HG02763 (cell line): ENCODE results near the gene ZC3HAV1.
"Not testable (repeated sequence)": the region's sequence is repeated elsewhere in the genome, so short reads cannot be mapped to it uniquely, and the experiment has no call there.

Experiments
- ATAC-seq: cut with Tn5 transposase; IDR thresholded peaks from one replicate; pipeline ENCODE4 v1.9.1; 2021; ENCODE audit warnings: mild to moderate bottlenecking, moderate library complexity; ENCODE audit not compliant: unreplicated experiment

Gene ZC3HAV1

DNA sequence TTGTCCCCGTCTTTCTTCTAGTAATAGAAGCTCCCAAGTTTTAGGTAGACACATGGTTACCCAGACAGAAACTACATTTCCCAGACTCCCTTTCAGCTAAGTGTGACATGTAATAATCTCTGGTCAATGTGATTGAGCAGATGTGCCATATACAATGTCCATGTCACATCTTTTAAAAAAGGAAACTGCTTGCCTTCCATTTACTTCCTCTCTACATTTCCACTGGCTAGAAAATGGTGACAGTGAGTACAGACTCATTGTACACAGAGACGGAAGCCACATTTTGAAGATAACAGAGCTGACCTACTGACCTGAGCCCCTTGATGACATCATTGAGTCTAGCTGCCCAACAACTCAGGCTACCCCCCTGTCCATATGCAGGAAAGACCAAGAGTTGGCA lies 21.3 kb downstream of the ZC3HAV1 start:
- ATAC-seq = no peak

DNA sequence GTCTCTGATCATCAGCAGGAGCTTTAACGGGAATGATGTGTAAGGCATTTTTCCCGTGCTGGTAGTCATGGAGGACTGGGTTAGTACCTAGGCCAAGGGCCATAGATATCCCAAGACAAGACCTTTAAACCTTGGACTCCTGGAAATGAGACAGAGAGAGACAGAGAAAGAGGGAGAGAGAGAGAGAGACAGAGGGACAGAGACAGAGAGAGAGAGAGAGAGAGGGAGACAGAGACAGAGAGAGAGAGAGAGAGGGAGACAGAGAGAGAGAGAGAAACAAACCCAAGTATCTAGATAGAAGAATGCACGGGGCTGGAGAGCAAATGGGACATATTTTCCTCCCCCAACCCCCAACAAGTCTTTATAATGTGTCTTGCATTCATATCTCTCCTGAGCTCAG lies 22.3 kb downstream of the ZC3HAV1 start:
- ATAC-seq = no peak

DNA sequence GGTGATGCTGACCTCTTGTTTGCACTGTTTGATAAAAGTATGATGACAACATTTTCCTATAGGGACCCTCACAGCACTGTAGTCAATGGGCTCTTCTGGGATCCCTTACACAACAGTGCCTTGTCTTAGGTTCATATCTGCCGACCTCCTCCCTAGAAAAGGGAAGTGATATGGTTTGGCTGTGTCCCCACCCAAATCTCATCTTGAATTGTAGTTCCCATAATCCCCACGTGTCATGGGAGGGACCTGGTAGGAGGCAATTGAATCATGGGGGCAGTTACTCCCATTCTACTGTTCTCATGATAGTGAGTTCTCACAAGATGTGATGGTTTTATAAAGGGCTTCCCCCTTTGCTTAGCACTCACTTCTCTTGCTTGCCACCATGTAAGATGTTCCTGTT lies 23.1 kb downstream of the ZC3HAV1 start:
- ATAC-seq = no peak

DNA sequence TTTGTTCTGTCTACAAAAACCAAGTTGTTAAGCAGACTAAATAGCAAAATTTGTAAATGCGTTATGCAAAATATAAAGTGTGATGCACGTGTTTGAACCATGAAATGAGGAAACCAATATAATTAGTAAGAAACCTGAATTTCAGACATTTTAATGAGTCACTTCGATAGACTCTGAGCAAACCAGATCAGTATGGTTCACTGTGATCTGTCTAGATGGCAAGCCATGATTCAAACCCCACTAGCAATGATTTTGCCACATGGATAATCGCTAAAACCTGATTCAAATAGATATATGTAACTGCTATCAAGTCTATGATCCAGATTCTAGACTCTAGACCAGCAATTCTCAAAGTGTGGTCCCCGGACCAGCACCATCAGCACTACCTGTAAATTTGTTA lies 24.8 kb downstream of the ZC3HAV1 start:
- ATAC-seq = no peak

DNA sequence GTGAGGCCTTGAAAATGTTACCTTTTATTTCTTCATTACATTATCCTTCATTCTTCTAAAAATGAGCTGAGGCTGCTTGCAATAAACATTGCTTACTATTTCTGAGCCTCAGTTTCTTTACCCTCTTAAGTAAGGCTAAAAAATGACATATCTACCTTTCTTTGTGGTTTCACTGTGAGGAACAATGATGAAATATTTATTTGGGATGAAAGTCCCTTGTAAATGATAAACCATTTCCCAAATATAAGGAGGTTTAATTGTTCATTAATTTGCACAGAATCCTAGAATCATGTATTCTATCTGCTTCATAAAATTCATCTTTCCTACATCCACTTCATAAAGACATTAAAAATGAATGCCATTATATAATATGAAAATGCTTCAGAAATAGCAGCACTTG lies 27.9 kb downstream of the ZC3HAV1 start:
- ATAC-seq = no peak

DNA sequence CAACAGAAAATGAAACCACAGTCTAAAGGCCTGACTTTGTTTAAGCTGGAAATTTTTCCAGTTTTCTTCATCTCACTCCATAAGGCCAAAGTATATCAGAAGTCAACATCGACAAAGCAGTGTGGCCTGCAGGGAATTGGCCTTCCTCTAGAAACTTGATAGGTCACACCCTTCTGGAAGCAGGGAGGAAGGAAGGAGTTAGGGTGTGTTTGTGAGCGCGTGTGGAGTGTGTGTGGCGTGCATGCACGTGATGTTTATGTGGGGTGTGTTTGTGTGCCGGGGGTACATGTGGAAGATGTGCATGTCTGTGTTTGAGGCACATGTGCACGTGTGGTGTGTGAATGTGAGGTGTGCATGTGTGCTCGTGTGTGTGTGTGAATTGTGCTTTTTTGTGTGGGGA lies 28.6 kb downstream of the ZC3HAV1 start:
- no peak for ATAC-seq

DNA sequence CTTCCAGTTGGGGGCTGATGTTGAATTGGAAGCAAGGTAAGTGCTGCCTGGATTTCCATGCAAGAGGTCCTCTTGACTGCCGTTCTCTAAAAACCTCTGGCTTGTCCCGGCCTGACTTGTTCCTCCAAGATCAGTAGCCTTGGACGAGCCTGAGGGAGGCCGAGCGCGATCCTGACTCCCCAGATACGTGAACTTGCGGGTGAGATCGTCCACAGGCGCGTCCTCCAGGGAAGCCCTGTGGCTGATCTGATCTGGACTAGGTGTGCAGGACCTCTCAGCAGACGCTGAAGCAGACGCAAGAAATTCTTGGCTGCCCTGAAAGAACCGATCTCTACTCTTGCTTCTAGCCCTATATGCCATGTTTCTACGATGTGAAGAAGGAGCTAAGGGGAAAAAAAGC lies 29.7 kb downstream of the ZC3HAV1 start:
- ATAC-seq = no peak

DNA sequence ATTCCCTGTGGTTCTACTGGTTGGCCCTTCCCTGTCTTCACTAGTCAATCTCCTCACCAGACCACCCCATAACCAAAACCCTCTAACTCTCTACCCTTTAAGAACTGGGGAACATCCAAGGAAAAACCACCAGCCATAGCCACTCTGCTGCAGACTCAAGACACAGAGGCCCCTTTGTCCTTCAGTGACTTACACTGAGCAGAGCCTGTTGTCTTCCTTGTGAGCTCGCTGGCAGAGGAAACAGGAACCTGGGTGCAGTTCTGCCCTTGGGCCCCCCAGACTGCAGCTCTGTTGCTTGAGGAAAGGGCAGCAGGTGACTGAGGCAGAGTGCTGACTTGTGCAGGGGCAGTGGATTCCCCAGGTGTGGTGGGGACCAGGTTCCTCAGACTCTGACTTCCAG lies 30.6 kb downstream of the ZC3HAV1 start:
- ATAC-seq = no peak

DNA sequence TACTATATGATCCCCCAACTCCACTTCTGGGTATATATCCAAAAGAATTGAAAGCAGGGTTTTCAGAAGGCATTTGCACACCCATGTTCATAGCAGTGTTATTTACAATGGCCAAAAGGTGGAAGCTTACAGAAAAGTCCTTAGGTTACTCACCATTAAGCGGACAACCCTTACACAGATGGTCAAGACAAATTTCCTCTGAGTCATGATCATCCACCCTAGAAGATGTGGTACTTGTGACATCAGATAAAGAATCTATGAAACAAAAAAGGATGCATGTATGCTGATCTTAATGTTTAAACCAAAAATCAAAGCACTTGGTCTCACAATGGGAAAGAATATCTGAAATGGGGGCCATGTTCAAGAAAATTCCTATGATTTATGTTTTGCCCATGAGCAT lies 31.1 kb downstream of the ZC3HAV1 start:
- no peak for ATAC-seq

DNA sequence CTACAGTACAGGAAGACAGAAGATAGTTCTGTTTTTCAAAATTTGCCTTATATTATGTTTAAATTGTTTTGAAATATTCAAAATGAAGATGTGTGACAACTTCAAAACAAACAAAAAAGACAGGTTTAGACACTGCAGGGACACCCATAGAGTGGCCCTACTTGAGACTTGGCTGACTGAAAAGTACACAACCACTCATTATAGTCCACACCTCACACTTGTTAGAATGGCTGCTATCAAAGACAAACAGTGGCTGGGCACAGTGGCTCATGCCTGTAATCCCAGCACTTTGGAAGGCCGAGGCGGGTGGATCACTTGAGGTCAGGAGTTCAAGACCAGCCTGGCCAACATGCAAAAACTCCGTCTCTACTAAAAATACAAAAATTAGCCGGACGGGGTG lies 31.8 kb downstream of the ZC3HAV1 start:
- not testable (repeated sequence) for ATAC-seq

DNA sequence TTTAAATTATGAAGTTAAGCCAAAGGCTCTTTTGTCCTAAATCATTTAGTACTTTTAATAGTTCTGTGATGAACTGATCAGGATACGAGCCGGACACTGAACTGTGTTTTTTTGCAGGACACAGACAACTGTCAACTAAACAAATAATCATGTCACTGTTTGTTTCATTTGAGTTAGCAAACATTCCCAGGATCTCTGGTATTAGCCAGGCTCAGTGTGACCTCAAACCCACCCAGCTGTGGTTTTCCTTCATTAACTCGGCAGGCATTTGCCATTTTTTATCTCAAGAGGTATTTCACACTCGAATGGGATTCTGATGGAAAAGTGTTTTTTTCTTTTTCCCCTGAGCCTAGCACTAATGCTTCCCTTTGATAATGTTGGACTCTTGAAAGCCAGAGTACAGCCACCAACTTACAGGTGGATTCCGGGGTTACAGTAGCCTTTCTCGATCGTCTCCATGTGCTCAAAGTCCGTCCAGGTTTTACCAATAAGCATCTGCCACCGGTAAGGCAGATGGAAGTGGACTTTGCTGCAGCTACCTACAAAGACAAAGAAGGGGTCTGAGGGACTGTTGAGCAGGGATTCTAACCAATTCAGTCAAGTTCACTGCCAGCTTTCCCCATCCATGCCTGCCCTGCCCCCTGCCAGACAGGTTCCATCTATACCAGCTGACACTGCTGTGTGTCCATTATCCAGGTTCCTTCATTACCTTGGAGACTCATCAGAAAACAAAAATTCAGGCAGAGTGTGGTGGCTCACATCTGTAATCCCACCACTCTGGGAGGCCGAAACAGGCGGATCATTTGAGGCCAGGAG lies 33.4 kb downstream of the ZC3HAV1 start:
- ATAC-seq = no peak

DNA sequence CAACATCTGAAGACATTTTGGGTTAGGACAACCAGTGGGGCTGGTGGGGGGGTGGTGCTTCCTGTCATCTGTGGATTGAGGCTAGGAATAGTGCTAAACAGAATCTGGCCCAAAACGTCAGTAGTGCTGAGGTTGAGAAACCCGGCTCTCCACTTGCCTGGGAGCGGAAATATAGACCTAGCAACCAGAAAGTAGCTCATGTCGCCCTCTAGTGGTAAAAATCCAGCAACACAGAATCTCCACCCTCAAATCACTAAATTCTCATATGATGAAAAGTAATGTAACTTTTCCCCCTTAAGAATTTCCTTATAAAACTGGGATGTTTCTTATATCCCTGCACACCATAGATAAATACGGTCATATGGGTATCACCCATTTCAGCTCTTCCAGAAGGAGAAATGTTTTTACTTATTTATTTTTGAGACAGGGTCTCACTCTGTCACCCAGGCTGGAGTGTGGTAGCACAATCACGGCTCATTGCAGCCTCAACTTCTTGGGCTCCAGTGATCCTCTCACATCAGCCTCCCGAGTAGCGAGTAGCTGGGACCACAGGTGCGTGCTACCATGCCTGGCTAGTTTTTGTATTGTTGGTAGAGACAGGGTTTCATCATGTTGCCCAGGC lies 34.4 kb downstream of the ZC3HAV1 start:
- peak; percentile 78 for ATAC-seq

DNA sequence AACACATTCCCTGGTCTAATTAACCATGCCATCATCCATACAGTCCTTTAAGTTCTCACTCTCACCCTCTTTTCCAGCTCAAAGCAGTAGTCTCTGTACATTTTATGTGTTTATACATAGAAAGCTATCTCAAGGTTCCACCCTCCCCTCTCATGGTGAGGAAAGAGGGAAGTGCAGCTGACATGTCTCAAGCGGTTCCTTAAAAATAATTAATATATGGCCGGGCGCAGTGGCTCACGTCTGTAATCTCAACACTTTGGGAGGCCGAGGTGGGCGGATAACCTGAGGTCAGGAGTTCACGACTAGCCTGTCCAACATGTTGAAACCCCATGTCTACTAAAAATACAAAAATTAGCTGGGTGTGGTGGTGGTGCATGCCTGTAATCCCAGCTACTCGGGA lies 36.7 kb downstream of the ZC3HAV1 start:
- no peak for ATAC-seq

DNA sequence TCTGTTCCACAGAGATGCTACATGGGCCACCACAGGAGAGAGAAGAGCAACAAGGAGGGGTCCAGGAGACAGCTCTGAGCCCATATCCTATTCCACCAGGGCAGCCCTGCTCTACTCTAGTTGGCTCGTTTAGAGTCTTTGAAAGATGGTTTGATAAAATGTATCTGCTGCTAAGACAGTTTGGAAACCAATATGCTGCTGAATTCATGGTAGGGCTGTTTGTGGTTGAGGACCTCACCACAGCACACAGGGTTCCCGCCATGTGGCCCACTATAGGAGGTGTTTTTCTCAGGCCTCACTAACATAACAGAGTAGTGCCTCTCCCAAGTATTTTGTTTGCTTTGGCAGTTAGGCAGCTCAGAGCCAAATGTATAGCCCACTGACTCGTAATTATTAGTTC lies 37.8 kb downstream of the ZC3HAV1 start:
- ATAC-seq = no peak

DNA sequence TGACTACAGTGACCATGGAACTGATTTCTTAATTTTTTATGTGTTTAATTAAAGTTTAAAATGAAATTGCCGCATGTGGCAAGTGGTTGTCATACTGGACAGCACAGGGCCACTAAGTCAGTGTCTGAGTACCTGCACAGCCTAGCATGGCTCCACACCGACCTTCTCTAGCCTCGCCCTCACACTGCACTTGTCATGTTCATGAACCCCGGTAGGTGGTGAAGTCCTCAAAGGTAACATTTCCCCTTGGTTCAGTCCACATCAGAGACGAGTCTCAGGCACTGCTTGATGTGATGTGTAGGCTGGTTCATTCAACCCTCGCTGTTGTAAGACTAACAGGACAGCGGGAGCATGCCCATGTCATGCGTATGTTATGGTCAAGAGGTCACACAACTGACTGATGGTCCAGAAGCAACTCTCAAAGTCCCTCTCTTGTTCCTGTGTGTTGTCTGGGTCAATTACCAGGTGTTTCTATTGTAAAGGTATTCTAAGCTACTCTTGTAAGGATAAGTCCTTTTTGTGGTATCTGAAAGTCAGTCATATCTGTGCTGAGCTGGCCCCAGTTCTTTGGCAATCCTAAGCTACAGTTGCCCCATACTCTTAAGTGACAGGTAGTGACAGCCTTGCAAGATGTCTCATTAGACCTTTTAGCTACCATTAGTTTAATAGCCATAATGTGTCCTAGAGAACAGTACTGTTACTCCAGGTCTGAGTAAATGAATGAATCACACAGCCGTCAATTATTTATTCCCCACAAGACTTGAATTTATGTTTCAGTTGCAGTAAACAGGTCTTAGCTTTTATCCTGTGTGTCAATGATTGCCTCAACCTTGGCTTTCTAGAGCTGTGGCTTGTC lies 40.7 kb downstream of the ZC3HAV1 start:
- ATAC-seq = no peak

DNA sequence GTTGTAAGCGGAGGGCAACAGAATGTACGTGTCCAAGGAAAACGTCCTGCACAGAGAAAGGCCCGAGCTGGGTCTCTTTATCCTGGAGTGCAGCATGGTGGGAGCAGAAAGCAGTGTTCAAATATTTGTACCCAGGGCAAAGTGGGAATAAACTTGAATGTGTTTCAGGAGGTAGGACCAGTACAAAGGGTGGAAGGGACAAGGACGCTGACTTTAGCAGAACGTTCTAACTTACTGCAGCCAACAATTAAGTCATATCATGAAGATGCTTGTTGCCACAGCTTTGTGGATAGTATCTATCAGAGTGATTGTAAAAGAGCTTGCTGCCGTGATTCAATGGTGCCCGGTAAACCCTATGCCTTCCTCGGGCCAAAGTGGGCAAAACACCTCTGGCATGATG lies 43.2 kb downstream of the ZC3HAV1 start:
- ATAC-seq = no peak

DNA sequence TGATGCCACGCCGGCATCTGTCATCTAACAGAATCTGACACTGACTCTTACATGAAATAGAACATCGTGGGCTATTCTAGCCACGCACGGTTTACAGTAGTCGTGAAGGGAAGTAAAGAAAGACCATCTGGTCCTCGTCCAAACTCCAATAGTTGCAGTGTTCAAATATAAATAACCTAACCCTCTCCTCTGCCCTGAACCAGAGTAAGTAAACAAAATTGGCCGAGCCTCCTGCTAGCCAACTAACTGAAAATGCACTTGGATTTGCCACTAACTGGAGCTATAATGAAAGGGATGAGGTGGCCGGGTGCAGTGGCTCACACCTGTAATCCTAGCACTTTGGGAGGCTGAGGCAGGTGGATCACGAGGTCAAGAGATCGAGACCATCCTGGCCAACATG lies 44.2 kb downstream of the ZC3HAV1 start:
- ATAC-seq = no peak

DNA sequence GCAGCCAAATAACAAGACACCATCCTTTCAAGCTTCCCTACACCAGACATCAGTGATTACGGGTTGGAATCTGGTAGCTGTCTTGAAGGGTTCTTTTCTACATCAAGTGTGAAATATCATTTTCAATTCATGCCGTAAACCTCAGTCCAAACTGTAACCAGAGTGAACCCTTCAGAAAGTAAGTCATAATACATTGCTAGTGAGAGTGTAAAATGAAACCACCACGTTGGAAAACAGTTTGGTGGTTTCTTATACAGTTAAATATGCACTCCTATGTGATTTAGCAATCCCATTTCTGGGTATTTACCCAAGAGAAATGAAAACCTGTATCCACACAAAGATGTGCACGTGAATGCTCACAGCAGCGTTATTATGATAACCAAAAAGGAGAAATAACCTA lies 48.1 kb downstream of the ZC3HAV1 start:
- no peak for ATAC-seq

DNA sequence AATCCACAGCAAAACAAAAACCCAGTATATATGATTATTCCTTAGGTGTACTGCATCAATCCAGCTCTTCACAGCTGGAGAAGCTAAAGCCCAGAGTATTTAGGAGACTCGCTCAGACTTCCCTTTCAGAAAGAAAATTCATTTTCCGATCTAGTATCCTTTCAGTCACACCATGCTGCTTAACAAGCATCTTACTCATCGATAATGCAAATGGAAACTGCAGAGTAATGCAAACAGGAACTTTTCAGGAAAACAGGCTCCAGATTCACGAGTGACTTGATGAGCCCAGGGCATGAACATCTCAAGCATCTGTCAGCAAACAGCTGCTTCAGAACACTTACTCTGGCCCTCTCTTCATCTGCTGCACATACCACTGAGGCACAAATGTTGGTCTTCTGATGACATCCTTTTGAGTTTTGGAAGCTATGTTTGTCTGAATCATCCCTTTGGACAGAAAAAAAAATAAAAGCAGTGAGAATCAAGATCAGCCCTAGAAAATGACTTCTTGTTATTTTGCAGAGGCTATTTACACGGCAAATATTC lies 48.8 kb downstream of the ZC3HAV1 start:
- ATAC-seq = no peak

DNA sequence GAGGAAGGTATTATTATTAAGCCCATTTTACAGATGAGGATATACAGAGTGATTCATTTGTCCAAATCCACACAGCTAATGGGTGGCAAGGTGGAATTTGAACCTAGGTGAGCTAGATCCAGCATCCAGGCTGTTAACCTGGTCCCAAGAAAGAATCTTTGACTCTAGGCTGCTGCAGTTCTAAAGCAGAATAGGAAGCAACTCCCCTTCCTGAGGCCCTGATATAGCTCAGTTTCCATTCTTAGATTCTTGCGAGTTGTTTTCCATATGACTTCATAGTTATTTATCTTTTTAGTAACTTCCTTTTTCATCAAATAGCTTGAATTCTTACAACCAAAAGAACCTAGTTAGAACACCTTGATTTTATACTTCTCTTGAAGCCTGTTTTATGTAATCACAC lies 49.6 kb downstream of the ZC3HAV1 start:
- ATAC-seq = no peak

DNA sequence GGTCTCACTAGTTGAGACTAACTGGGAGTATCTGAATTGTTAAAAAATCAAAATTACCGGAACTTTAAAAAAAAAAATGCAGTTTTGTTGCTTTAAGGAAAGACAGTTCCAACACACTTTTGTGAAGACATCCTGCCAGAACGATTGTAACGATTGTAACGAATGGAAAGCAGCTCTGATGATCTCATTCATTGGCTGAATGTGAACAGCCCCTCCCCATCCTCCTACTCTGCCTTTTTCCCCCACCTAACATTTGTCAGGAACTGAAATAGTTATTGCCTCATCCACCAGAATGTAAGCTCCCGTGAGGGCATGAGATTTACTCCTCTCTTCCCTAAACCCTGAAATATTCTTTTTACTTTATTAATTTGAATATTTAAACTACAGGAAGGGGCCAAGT lies 50.6 kb downstream of the ZC3HAV1 start:
- ATAC-seq = no peak

DNA sequence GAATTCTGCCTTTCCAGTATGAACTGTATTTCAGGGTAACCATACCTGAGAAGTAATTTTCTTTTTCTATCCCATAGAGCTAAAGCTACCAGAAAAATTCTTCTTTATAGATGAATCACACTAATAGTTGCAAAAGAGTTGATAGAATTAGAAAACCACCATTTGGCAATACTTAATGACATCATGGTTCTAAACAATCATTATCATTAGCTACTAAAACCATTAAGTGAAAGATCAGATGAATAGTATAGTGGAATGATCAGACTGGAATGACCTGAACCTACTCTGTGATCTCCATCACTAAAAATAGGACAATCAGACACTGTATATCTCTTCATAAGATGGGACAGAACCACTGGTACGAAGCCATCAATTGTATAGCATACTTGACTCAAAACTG lies 53.8 kb downstream of the ZC3HAV1 start:
- ATAC-seq = no peak
